Common myeloid progenitor, CD34-positive (primary cell): ENCODE results near the gene ESF1. TPM values are rescaled to one million over a fixed set of nuclear protein-coding genes. Genes with fewer than 3 reads are reported as not detected.
A peak's percentile ranks its signal among the peaks of the same experiment; 100 is the strongest.

Source experiments
- CTCF ChIA-PET: fragments of 350-600 bp; sonication (Branson Sonifier 250); formaldehyde crosslinking; loops from one replicate; lab custom pipeline; 2021; ENCODE audit warnings: antibody characterized with exemption; lab: Charles Lee
- POLR2A ChIA-PET: fragments of 350-600 bp; sonication (Branson Sonifier 250); formaldehyde crosslinking; loops from one replicate; lab custom pipeline; 2021; ENCODE audit warnings: antibody characterized with exemption; lab: Charles Lee
- DNase-seq, 3 donors: peaks; one replicate each; pipeline versions ENCODE4 v3.0.0 to v3.0.0-alpha.2; 2013
- H3K27ac ChIP-seq, 2 experiments: 1 replicate in 1 of 2; 2 replicates in 1 of 2; pipeline ENCODE4 v1.7.0; 2013; ENCODE audit warnings: inconsistent platforms in 2 of 2, low read length in 2 of 2, mild to moderate bottlenecking in 2 of 2, low read depth in 1 of 2, moderate library complexity in 1 of 2; ENCODE audit not compliant: severe bottlenecking in 2 of 2, insufficient read depth in 1 of 2, poor library complexity in 1 of 2
- H3K27me3 ChIP-seq, 5 experiments: replicated peaks in 2 of 5; 1 replicate in 3 of 5; 2 replicates in 2 of 5; pipeline versions ENCODE4 v1.6.1 to v1.7.0; 2013; ENCODE audit warnings: low read length in 4 of 5, mild to moderate bottlenecking in 2 of 5, moderate library complexity in 2 of 5, inconsistent platforms in 1 of 5; ENCODE audit not compliant: insufficient read depth in 5 of 5, control insufficient read depth in 4 of 5
- H3K36me3 ChIP-seq, 4 experiments: 1 replicate in 2 of 4; 2 replicates in 2 of 4; pipeline versions ENCODE4 v1.6.1 to v1.7.0; 2013; ENCODE audit warnings: low read length in 3 of 4, control low read depth in 1 of 4, mild to moderate bottlenecking in 1 of 4; ENCODE audit not compliant: control insufficient read depth in 4 of 4, insufficient read depth in 4 of 4
- H3K4me1 ChIP-seq, 4 experiments: 1 replicate in 3 of 4; 2 replicates in 1 of 4; pipeline versions ENCODE4 v1.6.1 to v1.7.1; 2013; ENCODE audit warnings: low read length in 3 of 4, mild to moderate bottlenecking in 3 of 4, control low read depth in 1 of 4, inconsistent platforms in 1 of 4, moderate library complexity in 1 of 4; ENCODE audit not compliant: control insufficient read depth in 4 of 4, insufficient read depth in 4 of 4; ENCODE audit errors: control extremely low read depth in 1 of 4
- H3K4me3 ChIP-seq, 7 experiments: 1 replicate in 4 of 7; 2 replicates in 3 of 7; pipeline versions ENCODE4 v1.5.1 to v1.7.0; 2013; ENCODE audit warnings: mild to moderate bottlenecking in 7 of 7, low read length in 6 of 7, moderate library complexity in 6 of 7, inconsistent platforms in 2 of 7, low read depth in 2 of 7, control low read depth in 1 of 7; ENCODE audit not compliant: insufficient read depth in 4 of 7, control insufficient read depth in 1 of 7; ENCODE audit errors: extremely low read depth in 1 of 7
- H3K9me3 ChIP-seq, 5 experiments: 1 replicate in 4 of 5; 2 replicates in 1 of 5; pipeline versions ENCODE4 v1.6.1 to v1.7.1; 2013; ENCODE audit warnings: low read length in 4 of 5, mild to moderate bottlenecking in 2 of 5, inconsistent platforms in 1 of 5, low read depth in 1 of 5, moderate library complexity in 1 of 5; ENCODE audit not compliant: control insufficient read depth in 4 of 5, insufficient read depth in 2 of 5; ENCODE audit errors: control extremely low read depth in 1 of 5
- WGBS: methylation state at CpG from one replicate; pipeline ENCODE4 v1.1.5; 2013; ENCODE audit not compliant: insufficient coverage; 5-methylcytosine and 5-hydroxymethylcytosine counted together
- polyA plus RNA-seq: library from polyadenylated mRNA; unstranded; fragments of 120-200 nt; gene quantifications from one replicate; pipeline ENCODE4 v1.2.1, GENCODE V29; 2013

The ESF1 gene, protein sequence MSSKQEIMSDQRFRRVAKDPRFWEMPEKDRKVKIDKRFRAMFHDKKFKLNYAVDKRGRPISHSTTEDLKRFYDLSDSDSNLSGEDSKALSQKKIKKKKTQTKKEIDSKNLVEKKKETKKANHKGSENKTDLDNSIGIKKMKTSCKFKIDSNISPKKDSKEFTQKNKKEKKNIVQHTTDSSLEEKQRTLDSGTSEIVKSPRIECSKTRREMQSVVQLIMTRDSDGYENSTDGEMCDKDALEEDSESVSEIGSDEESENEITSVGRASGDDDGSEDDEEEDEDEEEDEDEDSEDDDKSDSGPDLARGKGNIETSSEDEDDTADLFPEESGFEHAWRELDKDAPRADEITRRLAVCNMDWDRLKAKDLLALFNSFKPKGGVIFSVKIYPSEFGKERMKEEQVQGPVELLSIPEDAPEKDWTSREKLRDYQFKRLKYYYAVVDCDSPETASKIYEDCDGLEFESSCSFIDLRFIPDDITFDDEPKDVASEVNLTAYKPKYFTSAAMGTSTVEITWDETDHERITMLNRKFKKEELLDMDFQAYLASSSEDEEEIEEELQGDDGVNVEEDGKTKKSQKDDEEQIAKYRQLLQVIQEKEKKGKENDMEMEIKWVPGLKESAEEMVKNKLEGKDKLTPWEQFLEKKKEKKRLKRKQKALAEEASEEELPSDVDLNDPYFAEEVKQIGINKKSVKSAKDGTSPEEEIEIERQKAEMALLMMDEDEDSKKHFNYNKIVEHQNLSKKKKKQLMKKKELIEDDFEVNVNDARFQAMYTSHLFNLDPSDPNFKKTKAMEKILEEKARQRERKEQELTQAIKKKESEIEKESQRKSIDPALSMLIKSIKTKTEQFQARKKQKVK
- 12.0 TPM for polyA plus RNA-seq

DNA sequence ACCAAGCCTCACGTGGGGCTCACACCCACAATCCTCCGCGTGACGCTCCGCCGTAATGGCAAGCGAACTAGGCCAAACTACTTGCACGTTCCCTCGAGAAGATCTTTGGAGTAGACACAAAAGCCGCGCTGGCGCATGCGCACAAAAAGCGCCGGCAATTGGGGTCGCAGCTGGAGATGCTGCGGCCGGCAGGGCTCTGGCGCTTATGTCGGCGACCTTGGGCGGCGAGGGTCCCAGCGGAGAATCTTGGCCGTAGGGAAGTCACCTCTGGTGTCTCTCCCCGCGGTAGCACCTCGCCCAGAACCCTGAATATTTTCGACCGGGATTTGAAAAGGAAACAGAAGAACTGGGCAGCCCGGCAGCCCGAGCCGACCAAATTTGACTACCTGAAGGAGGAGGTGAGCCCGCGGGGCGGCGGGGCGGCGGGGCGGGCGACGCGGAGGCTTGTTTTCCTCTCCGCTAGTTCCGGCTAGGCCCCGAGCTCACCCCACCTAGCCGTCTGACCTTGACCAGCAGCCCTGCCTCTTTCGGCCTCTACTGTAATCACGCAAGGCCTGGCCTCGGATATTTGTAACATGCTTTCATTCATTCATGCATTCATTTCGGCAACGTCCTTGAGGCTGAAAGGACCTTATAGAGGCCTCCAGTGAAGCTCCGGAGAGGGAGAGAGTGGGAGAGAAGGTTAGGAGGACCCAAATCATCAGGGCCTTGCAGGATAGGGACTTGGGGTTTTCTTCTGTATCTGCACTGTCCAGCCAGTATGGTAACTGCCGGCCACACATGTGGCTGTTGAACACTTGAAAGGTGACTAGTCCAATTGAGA, at the start of gene ESF1, which contains the start of gene NDUFAF5:
ESF1 (minus strand) TSS at position 27 of the 823 bp plus-strand sequence. CDS start 1,779 bp downstream, outside the sequence.
NDUFAF5 (plus strand) TSS at position 136 of the 823 bp plus-strand sequence; CDS start at position 177, 41 bp downstream.
- ChIA-PET CTCF (interaction anchor here (0.9 to 2.0 kb wide), 6 partner anchors 8 to 238 kb away, joined by 3 to 10 read pairs (median 4); no protein-coding TSS in a partner anchor), POLR2A (no interaction called here)
- WGBS = under 1% methylated on average over 44 of the region's 54 CpGs
- H3K4me3 ChIP-seq = peak within 1 kb of the TSS; percentile 84 to 99 (median 89)
- no peaks in the 10 kb centered on the region for H3K9me3 ChIP-seq
- H3K27ac ChIP-seq = peak within 1 kb of the TSS; percentile 50 to 90
- H3K4me1 ChIP-seq = peaks cover 16 to 25% (median 21%) of the 10 kb centered on the region in 4 experiments
- DNase-seq = peak; percentile 97 to 98 (median 97)
- peaks cover 11 to 34% (median 20%) of the 10 kb centered on the region in 4 experiments for H3K36me3 ChIP-seq
- no peaks in the 10 kb centered on the region for H3K27me3 ChIP-seq

DNA sequence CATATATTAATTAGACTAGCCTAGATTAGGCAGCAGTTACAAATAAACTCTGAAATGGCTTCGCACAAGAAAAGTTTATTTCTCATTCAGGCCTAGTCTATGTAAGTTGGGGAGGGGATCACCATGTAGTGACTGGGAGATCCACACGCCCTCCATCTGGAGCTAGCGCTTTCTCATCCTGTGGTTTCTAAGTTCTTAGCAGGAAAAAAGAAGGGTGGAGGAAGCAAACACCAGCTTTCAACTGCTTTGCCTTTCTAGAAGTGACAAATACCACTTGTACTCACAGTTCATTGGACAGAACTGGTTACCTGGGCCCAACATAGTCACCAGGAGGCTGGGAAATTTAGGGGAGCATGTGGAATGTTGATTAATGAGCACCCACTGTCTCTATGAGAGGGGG, 46.8 kb upstream of the ESF1 start:
- H3K4me3 ChIP-seq = no peak overlapping the region

DNA sequence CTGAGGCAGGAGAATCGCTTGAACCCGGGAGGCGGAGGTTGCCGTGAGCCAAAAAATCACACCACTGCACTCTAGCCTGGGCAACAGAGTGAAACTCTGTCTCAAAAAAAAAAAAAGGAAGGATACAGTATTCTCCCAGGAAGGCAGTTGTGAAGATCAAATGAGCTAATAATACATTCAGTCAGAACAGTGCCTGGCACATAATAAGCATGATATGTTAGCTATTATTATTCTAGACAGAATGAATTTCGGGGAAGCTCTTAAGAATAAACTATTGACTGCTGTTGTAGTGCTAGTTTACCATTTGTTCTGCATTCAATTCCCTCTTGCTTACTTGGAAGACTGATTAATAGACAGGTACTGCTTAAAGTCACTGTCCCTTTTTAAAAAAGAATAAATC, 40.7 kb upstream of the ESF1 start:
- no peaks in the 10 kb centered on the region for H3K4me1 ChIP-seq
- DNase-seq = no peak
- no peaks in the 10 kb centered on the region for H3K36me3 ChIP-seq
- POLR2A ChIA-PET = no interaction called here
- no peak overlapping the region for H3K27ac ChIP-seq
- 100% methylated on average over 1 of the region's 5 CpGs for WGBS
- peaks cover 0 to 2% (median 0%) of the 10 kb centered on the region in 5 experiments for H3K27me3 ChIP-seq
- CTCF ChIA-PET = interaction anchor here (1.0 to 2.0 kb wide), 2 partner anchors 8 to 229 kb away, joined by 3 to 4 read pairs; no protein-coding TSS in a partner anchor
- H3K9me3 ChIP-seq = no peaks in the 10 kb centered on the region
- no peak overlapping the region for H3K4me3 ChIP-seq

More for the DNA sequence above, 46.8 kb upstream of the ESF1 start:
- ChIA-PET POLR2A (no interaction called here), CTCF (interaction anchor here (1.9 kb wide), 1 partner anchor 14 kb away, joined by 5 read pairs; no protein-coding TSS in a partner anchor)
- Histone ChIP-seq H3K4me1 (no peaks in the 10 kb centered on the region), H3K27ac (no peak overlapping the region), H3K36me3 (no peaks in the 10 kb centered on the region), H3K9me3 (no peaks in the 10 kb centered on the region), H3K27me3 (peaks cover 0 to 2% (median 0%) of the 10 kb centered on the region in 5 experiments)
- no peak for DNase-seq
- 100% methylated on average over 3 of the region's 3 CpGs for WGBS

DNA sequence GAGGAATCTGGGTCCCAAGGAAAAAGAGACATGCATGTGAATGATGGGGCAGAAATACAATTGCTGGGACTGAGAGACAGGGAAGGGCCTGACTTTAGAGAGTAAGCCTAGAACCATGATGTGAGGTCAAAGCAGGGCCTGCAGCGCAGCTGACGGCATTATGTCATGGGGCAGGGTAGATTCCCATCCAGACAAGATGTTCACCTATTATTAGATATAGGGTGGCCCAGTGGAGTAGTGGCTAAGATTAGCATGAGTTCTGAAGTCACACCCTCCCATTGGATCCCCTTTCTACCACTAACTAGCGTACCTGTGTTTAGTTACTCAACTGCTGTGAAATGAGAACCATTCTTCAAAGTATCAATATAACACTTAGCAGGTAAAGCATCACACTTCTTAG, 39.7 kb upstream of the ESF1 start:
- no peaks in the 10 kb centered on the region for H3K4me1 ChIP-seq
- H3K4me3 ChIP-seq = no peak overlapping the region
- CTCF ChIA-PET = no interaction called here
- POLR2A ChIA-PET = no interaction called here
- WGBS = 86% methylated on average over 1 of the region's 3 CpGs
- no peaks in the 10 kb centered on the region for H3K36me3 ChIP-seq
- peaks cover 0 to 2% (median 0%) of the 10 kb centered on the region in 5 experiments for H3K27me3 ChIP-seq
- H3K9me3 ChIP-seq = no peaks in the 10 kb centered on the region
- no peak overlapping the region for H3K27ac ChIP-seq
- no peak for DNase-seq

DNA sequence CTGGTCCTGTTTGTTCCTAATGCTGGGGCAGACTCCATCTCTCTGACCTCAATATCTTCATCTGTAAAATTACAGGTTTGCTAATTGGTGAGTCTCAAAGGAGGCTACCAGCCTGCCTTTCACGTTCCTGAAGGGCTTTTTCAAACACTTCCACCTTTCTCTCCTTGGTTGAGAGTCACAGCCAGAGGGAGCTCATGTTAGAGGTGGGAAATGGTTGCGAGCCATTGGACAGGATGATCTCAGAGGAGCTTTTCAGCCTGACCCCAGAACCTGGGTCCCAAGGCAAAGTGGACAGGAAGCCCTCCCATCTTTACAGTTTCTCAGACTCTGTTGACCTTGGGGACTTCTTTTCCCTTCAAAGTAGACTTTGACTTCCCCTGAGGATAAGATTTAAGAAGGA, 37.7 kb upstream of the ESF1 start:
- Histone ChIP-seq H3K4me3 (no peak overlapping the region), H3K36me3 (peaks cover 0 to 12% (median 9%) of the 10 kb centered on the region in 4 experiments), H3K27ac (no peak overlapping the region), H3K9me3 (no peaks in the 10 kb centered on the region), H3K27me3 (peaks cover 0 to 2% (median 0%) of the 10 kb centered on the region in 5 experiments), H3K4me1 (no peaks in the 10 kb centered on the region)
- WGBS = no CpG with 5 or more reads among the region's 2 CpGs
- POLR2A ChIA-PET = no interaction called here
- CTCF ChIA-PET = interaction anchor here (0.8 to 1.1 kb wide), 2 partner anchors 11 to 232 kb away, joined by 3 read pairs; no protein-coding TSS in a partner anchor
- no peak for DNase-seq

DNA sequence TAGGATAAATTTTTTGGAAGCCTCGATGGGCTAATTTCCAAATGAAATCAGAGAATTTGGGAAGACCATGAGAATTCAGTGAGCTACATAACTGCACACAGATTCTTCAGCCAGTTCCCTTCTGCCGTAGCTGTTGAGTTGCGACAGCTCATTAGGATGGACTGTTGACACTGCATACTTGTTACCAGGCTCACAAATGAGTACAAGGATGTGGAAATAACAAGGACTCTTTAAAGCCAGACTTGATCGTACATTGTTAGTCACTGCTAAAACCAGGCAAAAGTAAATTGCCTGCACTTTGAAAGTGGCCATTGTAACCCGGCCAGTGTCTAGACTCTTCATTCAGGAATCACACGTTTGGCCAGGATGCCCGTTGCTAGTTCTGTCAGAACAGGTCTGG, 37.2 kb upstream of the ESF1 start:
- no peak overlapping the region for H3K27ac ChIP-seq
- CTCF ChIA-PET = interaction anchor here (0.8 to 1.1 kb wide), 2 partner anchors 10 to 232 kb away, joined by 3 read pairs; no protein-coding TSS in a partner anchor
- WGBS = 96% methylated on average over 7 of the region's 7 CpGs
- DNase-seq = no peak
- H3K4me1 ChIP-seq = no peaks in the 10 kb centered on the region
- H3K27me3 ChIP-seq = no peaks in the 10 kb centered on the region
- H3K4me3 ChIP-seq = no peak overlapping the region
- no peaks in the 10 kb centered on the region for H3K9me3 ChIP-seq
- peaks cover 0 to 18% (median 13%) of the 10 kb centered on the region in 4 experiments for H3K36me3 ChIP-seq
- POLR2A ChIA-PET = no interaction called here
